Upper lobe of left lung (tissue), 4 donors: Measurements from ENCODE around the gene MCUB.

ENCODE experiments used
- CTCF ChIP-seq, 6 experiments: fragments of 450-650 bp in 4 of 6; fragments of 200-600 bp in 2 of 6; sonication (generic) in 2 of 6; IDR thresholded peaks; one replicate each; pipeline ENCODE4 v1.5.1; 2016 to 2019; ENCODE audit warnings: antibody characterized with exemption in 6 of 6
- POLR2A ChIP-seq, 4 donors: fragments of 450-650 bp; IDR thresholded peaks; one replicate each; pipeline ENCODE4 v1.5.1; 2016 to 2017; ENCODE audit warnings: antibody characterized with exemption in 4 of 4, mild to moderate bottlenecking in 2 of 4

- TF ChIP-seq CTCF (IDR thresholded peaks at IDR 0.05) (no peak), POLR2A (IDR thresholded peaks at IDR 0.05) (no peak)
These were observed 161.0 kb downstream of the MCUB start for GRCh38 chr4:109721033-109721432.
